SU-DHL-6 (cell line): ENCODE results near the gene OR13C8.
"Not testable (repeated sequence)": the region's sequence is repeated elsewhere in the genome, so short reads cannot be mapped to it uniquely, and the experiment has no call there.

Experiments
- H2AFZ ChIP-seq: fragments of 200-600 bp; sonication (generic); 2 replicates; pipeline ENCODE4 v1.6.1; 2014; ENCODE audit warnings: low read depth, mild to moderate bottlenecking, moderate library complexity, mixed read lengths, antibody characterized with exemption, low read length; ENCODE audit not compliant: severe bottlenecking
- H3F3A ChIP-seq: fragments of 200-600 bp; shearing (Covaris generic); 2 replicates; pipeline ENCODE4 v1.6.0; 2016; ENCODE audit warnings: antibody characterized with exemption, mild to moderate bottlenecking; ENCODE audit not compliant: insufficient read depth
- H3K27ac ChIP-seq: fragments of 200-600 bp; sonication (generic); 2 replicates; pipeline ENCODE4 v1.5.1; 2016; ENCODE audit warnings: low read depth, mild to moderate bottlenecking, low read length, moderate library complexity, mixed read lengths
- H3K27me3 ChIP-seq: fragments of 200-600 bp; sonication (generic), shearing (Covaris generic); 2 replicates; pipeline ENCODE4 v1.6.0; 2014; ENCODE audit warnings: mild to moderate bottlenecking, low read length
- H3K36me3 ChIP-seq: fragments of 200-600 bp; sonication (generic); 2 replicates; pipeline ENCODE4 v1.6.1; 2014; ENCODE audit warnings: mild to moderate bottlenecking, low read length, mixed read lengths
- H3K4me2 ChIP-seq: fragments of 300-600, 200-600 bp; shearing (Covaris generic), sonication (generic); 2 replicates; pipeline ENCODE4 v1.6.0; 2014; ENCODE audit warnings: low read length, low read depth, mild to moderate bottlenecking; ENCODE audit not compliant: poor library complexity, severe bottlenecking
- H3K4me3 ChIP-seq: fragments of 200-600 bp; sonication (generic); 2 replicates; pipeline ENCODE4 v1.5.1; 2014; ENCODE audit warnings: antibody characterized with exemption, low read length, mild to moderate bottlenecking, mixed read lengths; ENCODE audit not compliant: insufficient read depth, poor library complexity, severe bottlenecking
- H3K79me2 ChIP-seq: fragments of 200-600 bp; sonication (generic); 2 replicates; pipeline ENCODE4 v1.6.1; 2014; ENCODE audit warnings: mild to moderate bottlenecking, low read length, moderate library complexity; ENCODE audit not compliant: insufficient read depth
- H3K9ac ChIP-seq: fragments of 200-600 bp; sonication (generic); 2 replicates; pipeline ENCODE4 v1.7.0; 2014; ENCODE audit warnings: mild to moderate bottlenecking, low read length
- H3K9me2 ChIP-seq: fragments of 200-600 bp; sonication (generic); replicated peaks from 2 replicates; pipeline ENCODE4 v1.6.1; 2014; ENCODE audit warnings: low read length; ENCODE audit not compliant: insufficient read depth
- H3K9me3 ChIP-seq: fragments of 200-600 bp; sonication (generic); 2 replicates; pipeline ENCODE4 v1.6.1; 2014; ENCODE audit warnings: low read length, mixed read lengths; ENCODE audit not compliant: insufficient read depth
- H4K20me1 ChIP-seq: fragments of 200-600 bp; sonication (generic); 2 replicates; pipeline ENCODE4 v1.6.1; 2014; ENCODE audit warnings: low read depth, mild to moderate bottlenecking, antibody characterized with exemption, low read length, moderate library complexity, mixed read lengths
- CTCF ChIP-seq: fragments of 200-600 bp; sonication (generic); IDR thresholded peaks from one replicate; pipeline ENCODE4 v1.5.1; 2017; ENCODE audit warnings: antibody characterized with exemption, mild to moderate bottlenecking, low read length, moderate library complexity; ENCODE audit not compliant: insufficient read depth, poor library complexity, severe bottlenecking
- EZH2phosphoT487 ChIP-seq: fragments of 200-600 bp; sonication (generic), shearing (Covaris generic); conservative IDR thresholded peaks from 2 replicates; pipeline ENCODE4 v1.6.1; 2018; ENCODE audit warnings: mild to moderate bottlenecking, antibody characterized with exemption, low read length, moderate library complexity, mixed read lengths

The OR13C8 gene, protein sequence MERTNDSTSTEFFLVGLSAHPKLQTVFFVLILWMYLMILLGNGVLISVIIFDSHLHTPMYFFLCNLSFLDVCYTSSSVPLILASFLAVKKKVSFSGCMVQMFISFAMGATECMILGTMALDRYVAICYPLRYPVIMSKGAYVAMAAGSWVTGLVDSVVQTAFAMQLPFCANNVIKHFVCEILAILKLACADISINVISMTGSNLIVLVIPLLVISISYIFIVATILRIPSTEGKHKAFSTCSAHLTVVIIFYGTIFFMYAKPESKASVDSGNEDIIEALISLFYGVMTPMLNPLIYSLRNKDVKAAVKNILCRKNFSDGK

DNA sequence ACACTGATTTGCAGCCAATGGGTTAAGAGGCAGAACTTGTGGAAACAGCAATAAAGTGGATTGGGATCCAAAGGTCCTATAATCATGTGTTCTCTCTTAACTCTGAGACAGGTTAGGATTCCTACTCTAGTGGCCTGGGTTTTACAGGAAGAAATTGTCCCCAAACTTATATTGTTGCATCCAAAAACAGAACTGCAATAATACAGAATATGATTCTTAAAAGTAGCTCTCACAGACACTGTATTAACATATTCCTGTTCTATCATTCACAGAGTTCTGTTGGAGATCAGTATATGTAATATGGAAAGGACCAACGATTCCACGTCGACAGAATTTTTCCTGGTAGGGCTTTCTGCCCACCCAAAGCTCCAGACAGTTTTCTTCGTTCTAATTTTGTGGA lies at the start of gene OR13C8:
Gene OR13C8, plus strand, starts transcription at position 301 of the 400 bp plus-strand sequence. Its CDS starts 0 bp downstream, at position 301.
- H3K9me2 ChIP-seq: no peaks in the 10 kb centered on the region
- no peak within 1 kb of the TSS for H3K27ac ChIP-seq
- H4K20me1 ChIP-seq: no peaks in the 10 kb centered on the region
- no peaks in the 10 kb centered on the region for H3K27me3 ChIP-seq
- H3K9ac ChIP-seq: no peak within 1 kb of the TSS
- H3K4me2 ChIP-seq: no peak within 1 kb of the TSS
- H3K9me3 ChIP-seq: peaks cover 5% of the 10 kb centered on the region; the same call in 1 of the 2 replicates
- no peak within 1 kb of the TSS for H3K4me3 ChIP-seq
- no peak for TF ChIP-seq CTCF
- no peak for TF ChIP-seq EZH2phosphoT487
- H3F3A ChIP-seq: no peaks in the 10 kb centered on the region
- H2AFZ ChIP-seq: no peak within 1 kb of the TSS
- no peaks in the 10 kb centered on the region for H3K79me2 ChIP-seq
- H3K36me3 ChIP-seq: no peaks in the 10 kb centered on the region

DNA sequence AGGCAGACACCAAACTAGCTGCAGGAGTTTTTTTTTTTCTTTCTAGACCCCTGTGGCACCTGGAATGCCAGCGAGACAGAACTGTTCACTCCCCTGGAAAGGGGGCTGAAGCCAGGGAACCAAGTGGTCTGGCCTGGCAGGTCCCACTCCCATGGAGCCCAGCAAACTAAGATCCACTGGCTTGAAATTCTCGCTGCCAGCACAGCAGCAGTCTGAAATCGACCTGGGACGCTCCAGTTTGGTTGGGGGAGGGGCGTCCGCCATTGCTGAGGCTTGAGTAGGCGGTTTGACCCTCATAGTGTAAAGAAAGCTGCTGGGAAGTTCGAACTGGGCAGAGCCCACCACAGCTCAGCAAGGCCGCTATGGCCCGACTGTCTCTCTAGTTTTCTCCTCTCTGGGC lies 48.7 kb upstream of the OR13C8 start:
- H3K9me2 ChIP-seq, H3K79me2 ChIP-seq, H3K4me3 ChIP-seq, H3K36me3 ChIP-seq, H3K9ac ChIP-seq, H3K4me2 ChIP-seq, H3K9me3 ChIP-seq, H2AFZ ChIP-seq, H3K27ac ChIP-seq, H3K27me3 ChIP-seq, H3F3A ChIP-seq, H4K20me1 ChIP-seq: not testable (repeated sequence)

DNA sequence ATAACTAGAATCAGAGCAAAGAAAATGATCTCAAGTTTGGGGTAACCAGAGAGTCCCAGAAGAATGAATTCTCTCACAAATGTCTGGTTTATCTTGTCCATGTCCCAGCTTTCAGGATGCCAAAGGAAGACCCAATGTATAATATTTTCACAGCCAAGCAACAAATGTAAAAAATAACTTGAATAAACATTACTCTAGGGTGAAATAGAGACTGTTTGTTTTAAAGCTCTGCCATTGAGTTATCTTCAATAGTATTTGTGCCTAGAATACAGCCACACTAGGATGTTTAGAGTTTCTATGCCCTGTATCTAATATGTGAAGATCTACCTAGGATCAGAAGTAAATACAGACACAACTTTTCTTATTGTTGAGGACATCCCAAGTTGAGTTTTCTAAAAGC lies 41.9 kb upstream of the OR13C8 start, which contains the start of gene OR13C4:
Gene OR13C4, minus strand, starts transcription at position 101 of the 400 bp plus-strand sequence. Its CDS starts 0 bp downstream, at position 101.
- Histone ChIP-seq H3K27ac (no peak within 1 kb of the TSS), H3K4me3 (no peak within 1 kb of the TSS), H3F3A (no peaks in the 10 kb centered on the region), H3K9me3 (no peaks in the 10 kb centered on the region), H3K79me2 (no peaks in the 10 kb centered on the region), H3K4me2 (no peak within 1 kb of the TSS), H2AFZ (no peak within 1 kb of the TSS), H3K9ac (no peak within 1 kb of the TSS), H3K9me2 (no peaks in the 10 kb centered on the region), H4K20me1 (no peaks in the 10 kb centered on the region), H3K27me3 (no peaks in the 10 kb centered on the region), H3K36me3 (no peaks in the 10 kb centered on the region)
- TF ChIP-seq EZH2phosphoT487 (no peak), CTCF (no peak)

GRCh38 chr9:104536756-104537155 lies 32.2 kb upstream of the OR13C8 start, which contains the start of gene OR13C3:
OR13C3 (minus strand) TSS chr9:104536856; CDS start chr9:104536723, 133 bp downstream.
- Histone ChIP-seq H3F3A (no peaks in the 10 kb centered on the region), H2AFZ (no peak within 1 kb of the TSS), H3K9me3 (no peaks in the 10 kb centered on the region), H4K20me1 (no peaks in the 10 kb centered on the region), H3K9me2 (no peaks in the 10 kb centered on the region), H3K27ac (no peak within 1 kb of the TSS), H3K9ac (no peak within 1 kb of the TSS), H3K36me3 (no peaks in the 10 kb centered on the region), H3K27me3 (no peaks in the 10 kb centered on the region), H3K4me3 (no peak within 1 kb of the TSS), H3K4me2 (no peak within 1 kb of the TSS), H3K79me2 (no peaks in the 10 kb centered on the region)
- no peak for TF ChIP-seq EZH2phosphoT487
- TF ChIP-seq CTCF: no peak
